ENCODE results near the gene PRDM16. TPM values are rescaled to one million over a fixed set of nuclear protein-coding genes. Genes with fewer than 3 reads are reported as not detected.

PRDM16 gene
- total and polyA plus RNA-seq, 2 of the 4 experiments (the other 2 are of a cell fraction), result 0.02 TPM; not detected in 1

DNA sequence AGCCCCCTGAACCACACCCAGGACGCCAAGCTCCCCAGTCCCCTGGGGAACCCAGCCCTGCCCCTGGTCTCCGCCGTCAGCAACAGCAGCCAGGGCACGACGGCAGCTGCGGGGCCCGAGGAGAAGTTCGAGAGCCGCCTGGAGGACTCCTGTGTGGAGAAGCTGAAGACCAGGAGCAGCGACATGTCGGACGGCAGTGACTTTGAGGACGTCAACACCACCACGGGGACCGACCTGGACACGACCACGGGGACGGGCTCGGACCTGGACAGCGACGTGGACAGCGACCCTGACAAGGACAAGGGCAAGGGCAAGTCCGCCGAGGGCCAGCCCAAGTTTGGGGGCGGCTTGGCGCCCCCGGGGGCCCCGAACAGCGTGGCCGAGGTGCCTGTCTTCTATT, 342.8 kb downstream of the PRDM16 start:
- POLR2A ChIA-PET (ENCODE audit: unreplicated experiment), result no interaction called here
- WGBS, 2 experiments (ENCODE audit: extremely low coverage in 2 of 2, insufficient read length in 1 of 2), result 74% methylated on average over 22 of the region's 30 CpGs; no CpG with 5 or more reads in 1 of the 2 experiments

More for the DNA sequence above, 342.8 kb downstream of the PRDM16 start:
- H2BK5ac ChIP-seq (ENCODE audit: low read depth, low read length, poor library complexity, severe bottlenecking), result no peak overlapping the region
- no peaks in the 10 kb centered on the region for H4K20me1 ChIP-seq (ENCODE audit: insufficient read depth, low read length)
- no peak overlapping the region for H2AK5ac ChIP-seq (ENCODE audit: low read depth, low read length)
- dilution Hi-C loops (cut with HindIII; ENCODE audit: low sequenced_read_pairs, unreplicated experiment) (no loop called here), in situ Hi-C loops (cut with MboI; ENCODE audit: low sequenced_read_pairs) (no loop called here), intact Hi-C loops (cut with micrococcal nuclease) (no loop called here)
- H2BK15ac ChIP-seq (ENCODE audit: low read depth, low read length), result no peak overlapping the region
- ATAC-seq (ENCODE audit: low read depth) (no peak), DNase-seq (no peak)
- H3K9me1 ChIP-seq (ENCODE audit: insufficient read depth, low read length), result no peaks in the 10 kb centered on the region
- H3K4me1 ChIP-seq (ENCODE audit: control insufficient read depth, insufficient read depth, low read length), result no peaks in the 10 kb centered on the region
- no peak overlapping the region for H3K23ac ChIP-seq (ENCODE audit: low read depth, low read length)
- H2BK20ac ChIP-seq (ENCODE audit: low read depth, low read length), result no peak overlapping the region
- no peak overlapping the region for H3K4me3 ChIP-seq (ENCODE audit: insufficient read depth, low read depth, low read length)
- H3K9ac ChIP-seq (ENCODE audit: low read depth, low read length), result no peak overlapping the region
- H3K14ac ChIP-seq (replicated peaks; ENCODE audit: low read depth, low read length), result no peak overlapping the region
- H4K91ac ChIP-seq (ENCODE audit: insufficient read depth, low read depth, low read length), result no peak overlapping the region
- no peak overlapping the region for H3K18ac ChIP-seq (ENCODE audit: low read depth, low read length)
- CTCF ChIA-PET, result no interaction called here
- H2BK120ac ChIP-seq (ENCODE audit: low read depth, low read length), result no peak overlapping the region
- no peak overlapping the region for H2AK9ac ChIP-seq (replicated peaks; ENCODE audit: low read depth, low read length, poor library complexity)
- H4K8ac ChIP-seq (ENCODE audit: low read depth in 2 of 2, low read length in 2 of 2), result no peak overlapping the region
- TF ChIP-seq RCOR1 (IDR thresholded peaks at IDR 0.05; ENCODE audit: insufficient replicate concordance, low read length) (no peak), FOS (IDR thresholded peaks at IDR 0.05; ENCODE audit: low read depth, low read length) (no peak), MXI1 (IDR thresholded peaks at IDR 0.05; ENCODE audit: borderline replicate concordance, low read depth, low read length) (no peak), MAFK (IDR thresholded peaks at IDR 0.05; ENCODE audit: low read depth, low read length) (no peak), SMC3 (IDR thresholded peaks at IDR 0.05; ENCODE audit: low read depth, low read length) (no peak)
- TF ChIP-seq, protein P1, sequence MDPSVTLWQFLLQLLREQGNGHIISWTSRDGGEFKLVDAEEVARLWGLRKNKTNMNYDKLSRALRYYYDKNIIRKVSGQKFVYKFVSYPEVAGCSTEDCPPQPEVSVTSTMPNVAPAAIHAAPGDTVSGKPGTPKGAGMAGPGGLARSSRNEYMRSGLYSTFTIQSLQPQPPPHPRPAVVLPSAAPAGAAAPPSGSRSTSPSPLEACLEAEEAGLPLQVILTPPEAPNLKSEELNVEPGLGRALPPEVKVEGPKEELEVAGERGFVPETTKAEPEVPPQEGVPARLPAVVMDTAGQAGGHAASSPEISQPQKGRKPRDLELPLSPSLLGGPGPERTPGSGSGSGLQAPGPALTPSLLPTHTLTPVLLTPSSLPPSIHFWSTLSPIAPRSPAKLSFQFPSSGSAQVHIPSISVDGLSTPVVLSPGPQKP (IDR thresholded peaks at IDR 0.05; ENCODE audit: borderline replicate concordance, low read depth, low read length), result no peak
- TF ChIP-seq, protein P2, sequence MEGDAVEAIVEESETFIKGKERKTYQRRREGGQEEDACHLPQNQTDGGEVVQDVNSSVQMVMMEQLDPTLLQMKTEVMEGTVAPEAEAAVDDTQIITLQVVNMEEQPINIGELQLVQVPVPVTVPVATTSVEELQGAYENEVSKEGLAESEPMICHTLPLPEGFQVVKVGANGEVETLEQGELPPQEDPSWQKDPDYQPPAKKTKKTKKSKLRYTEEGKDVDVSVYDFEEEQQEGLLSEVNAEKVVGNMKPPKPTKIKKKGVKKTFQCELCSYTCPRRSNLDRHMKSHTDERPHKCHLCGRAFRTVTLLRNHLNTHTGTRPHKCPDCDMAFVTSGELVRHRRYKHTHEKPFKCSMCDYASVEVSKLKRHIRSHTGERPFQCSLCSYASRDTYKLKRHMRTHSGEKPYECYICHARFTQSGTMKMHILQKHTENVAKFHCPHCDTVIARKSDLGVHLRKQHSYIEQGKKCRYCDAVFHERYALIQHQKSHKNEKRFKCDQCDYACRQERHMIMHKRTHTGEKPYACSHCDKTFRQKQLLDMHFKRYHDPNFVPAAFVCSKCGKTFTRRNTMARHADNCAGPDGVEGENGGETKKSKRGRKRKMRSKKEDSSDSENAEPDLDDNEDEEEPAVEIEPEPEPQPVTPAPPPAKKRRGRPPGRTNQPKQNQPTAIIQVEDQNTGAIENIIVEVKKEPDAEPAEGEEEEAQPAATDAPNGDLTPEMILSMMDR (conservative IDR thresholded peaks at IDR 0.05; ENCODE audit: low read depth, low read length), result no peak
- BruUV-seq (replicated peaks), result no TSS peak
- H3K56ac ChIP-seq (ENCODE audit: extremely low read depth, insufficient read depth, low read length), result no peak overlapping the region
- H3K27ac ChIP-seq (ENCODE audit: insufficient read depth, low read length), result no peak overlapping the region
- H3K4me2 ChIP-seq (ENCODE audit: low read depth, low read length), result no peak overlapping the region
- no peaks in the 10 kb centered on the region; the same call in 1 of the 2 replicates for H3K27me3 ChIP-seq (ENCODE audit: control insufficient read depth, insufficient read depth, low read length)
- H3K4ac ChIP-seq (ENCODE audit: low read depth, low read length), result no peak overlapping the region
- no peaks in the 10 kb centered on the region for H3K79me1 ChIP-seq (ENCODE audit: low read depth in 1 of 2, low read length in 2 of 2)
- no peak overlapping the region for H2AFZ ChIP-seq (replicated peaks; ENCODE audit: low read length, poor library complexity)
- no peaks in the 10 kb centered on the region for H3K36me3 ChIP-seq (ENCODE audit: control insufficient read depth, insufficient read depth, low read length)
- peaks cover 7% of the 10 kb centered on the region; the same call in 1 of the 2 replicates for H3K9me3 ChIP-seq (ENCODE audit: control insufficient read depth, insufficient read depth, low read length)
- no peak overlapping the region for H4K5ac ChIP-seq (ENCODE audit: low read depth, low read length)
